PFSK-1 (cell line): Measurements from ENCODE around the gene AP2B1.

Experiments used
- FOXP2 ChIP-seq: optimal IDR thresholded peaks from 2 replicates; pipeline ENCODE3; 2011; ENCODE audit warnings: borderline replicate concordance, control low read depth, inconsistent platforms; ENCODE audit not compliant: insufficient read depth; ENCODE audit errors: extremely low read length, extremely low read depth
- POLR2AphosphoS5 ChIP-seq: IDR thresholded peaks from 2 replicates; pipeline ENCODE4 v1.6.1; 2012; ENCODE audit warnings: low read depth, mild to moderate bottlenecking, control low read depth, low read length, moderate library complexity
- REST ChIP-seq, 2 experiments: IDR thresholded peaks; 2 replicates each; pipeline versions ENCODE4 v1.6.1 to v1.8.0; 2011 to 2012; ENCODE audit warnings: low read depth in 2 of 2, low read length in 2 of 2, control low read depth in 1 of 2, inconsistent platforms in 1 of 2, mild to moderate bottlenecking in 1 of 2, moderate library complexity in 1 of 2; ENCODE audit not compliant: insufficient read depth in 1 of 2
- SIN3A ChIP-seq: IDR thresholded peaks from 2 replicates; pipeline ENCODE4 v1.6.1; 2012; ENCODE audit warnings: mild to moderate bottlenecking, low read length, moderate library complexity, borderline replicate concordance; ENCODE audit not compliant: insufficient read depth
- TAF1 ChIP-seq: IDR thresholded peaks from 2 replicates; pipeline ENCODE4 v1.6.1; 2012; ENCODE audit warnings: low read length, control low read depth, borderline replicate concordance; ENCODE audit not compliant: insufficient read depth

AP2B1 gene

GRCh38 chr17:35765756-35766488 lies 178.8 kb downstream of the AP2B1 start:
- no peak for TF ChIP-seq FOXP2
- no peak for TF ChIP-seq POLR2AphosphoS5
- TF ChIP-seq REST (IDR thresholded peaks at IDR 0.05; ENCODE audit: insufficient read depth in 1 of 2, low read depth in 2 of 2, low read length in 2 of 2) = no peak
- no peak for TF ChIP-seq TAF1

- TF ChIP-seq POLR2AphosphoS5 (no peak), REST (IDR thresholded peaks at IDR 0.05; ENCODE audit: insufficient read depth in 1 of 2, low read depth in 2 of 2, low read length in 2 of 2) (no peak), SIN3A (no peak), TAF1 (no peak), FOXP2 (no peak)
Observed at GRCh38 chr17:35766489-35766877, 179.4 kb downstream of the AP2B1 start.

- TF ChIP-seq SIN3A (no peak), FOXP2 (no peak), POLR2AphosphoS5 (no peak), TAF1 (no peak), REST (IDR thresholded peaks at IDR 0.05; ENCODE audit: insufficient read depth in 1 of 2, low read depth in 2 of 2, low read length in 2 of 2) (no peak)
Observed at GRCh38 chr17:35766903-35767510, 179.9 kb downstream of the AP2B1 start.

GRCh38 chr17:35768797-35769196 lies 181.7 kb downstream of the AP2B1 start:
- TF ChIP-seq TAF1 (no peak), POLR2AphosphoS5 (no peak), REST (IDR thresholded peaks at IDR 0.05; ENCODE audit: insufficient read depth in 1 of 2, low read depth in 2 of 2, low read length in 2 of 2) (no peak), SIN3A (no peak), FOXP2 (no peak)
